IMR-90 (cell line): Measurements from ENCODE around the gene ZNF580. TPM values are rescaled to one million over a fixed set of nuclear protein-coding genes. Genes with fewer than 3 reads are reported as not detected.

Source experiments
- ATAC-seq: fragments of 200-7000 bp; cut with Tn5 transposase; 2 replicates; pipeline ENCODE4 v1.9.1; 2020; ENCODE audit warnings: low read depth, mild to moderate bottlenecking, moderate library complexity
- BruUV-seq: library from RNA; stranded (reverse); fragments of 400-500 nt; replicated peaks from 2 replicates; lab custom pipeline; 2021; lab: Mats Ljungman, UMichigan
- CTCF ChIA-PET: fragments of 300-600 bp; formaldehyde crosslinking; extraction: SDS; loops from one replicate; lab custom pipeline; 2021; ENCODE audit warnings: antibody characterized with exemption; lab: Yijun Ruan, JAX
- POLR2A ChIA-PET: fragments of 300-600 bp; sonication (Branson Sonifier 250); formaldehyde crosslinking; loops from one replicate; lab custom pipeline; 2022; ENCODE audit warnings: antibody characterized with exemption; ENCODE audit not compliant: unreplicated experiment; lab: Charles Lee
- DNase-seq: peaks from one replicate; pipeline ENCODE4 v3.0.0; 2013
- H2AFZ ChIP-seq: replicated peaks from 2 replicates; pipeline ENCODE3; 2013; ENCODE audit warnings: low read length, mild to moderate bottlenecking; ENCODE audit not compliant: poor library complexity
- H2AK5ac ChIP-seq: 2 replicates; pipeline ENCODE4 v1.6.1; 2013; ENCODE audit warnings: low read depth, low read length, inconsistent platforms
- H2AK9ac ChIP-seq: replicated peaks from 2 replicates; pipeline ENCODE3; 2013; ENCODE audit warnings: mild to moderate bottlenecking, low read depth, low read length, moderate library complexity; ENCODE audit not compliant: poor library complexity
- H2BK120ac ChIP-seq: 2 replicates; pipeline ENCODE4 v1.6.1; 2013; ENCODE audit warnings: low read depth, low read length, inconsistent platforms
- H2BK15ac ChIP-seq: 3 replicates; pipeline ENCODE4 v1.6.1; 2013; ENCODE audit warnings: low read depth, low read length, inconsistent platforms
- H2BK20ac ChIP-seq: 2 replicates; pipeline ENCODE4 v1.6.1; 2013; ENCODE audit warnings: low read depth, mild to moderate bottlenecking, inconsistent platforms, low read length, moderate library complexity
- H2BK5ac ChIP-seq: 2 replicates; pipeline ENCODE4 v1.6.1; 2013; ENCODE audit warnings: mild to moderate bottlenecking, low read depth, low read length, inconsistent platforms; ENCODE audit not compliant: poor library complexity, severe bottlenecking
- H3K14ac ChIP-seq: replicated peaks from 2 replicates; pipeline ENCODE4 v1.6.1; 2013; ENCODE audit warnings: low read depth, low read length, inconsistent platforms
- H3K18ac ChIP-seq: 2 replicates; pipeline ENCODE4 v1.6.1; 2013; ENCODE audit warnings: low read depth, low read length, control low read depth
- H3K23ac ChIP-seq: 2 replicates; pipeline ENCODE4 v1.6.1; 2013; ENCODE audit warnings: low read depth, low read length, inconsistent platforms
- H3K27ac ChIP-seq: 2 replicates; pipeline ENCODE4 v1.5.1; 2013; ENCODE audit warnings: mild to moderate bottlenecking, control low read depth, low read length; ENCODE audit not compliant: insufficient read depth
- H3K27me3 ChIP-seq: 2 replicates; pipeline ENCODE4 v1.6.1; 2013; ENCODE audit warnings: low read length; ENCODE audit not compliant: control insufficient read depth, insufficient read depth
- H3K36me3 ChIP-seq: 2 replicates; pipeline ENCODE4 v1.6.1; 2013; ENCODE audit warnings: low read length, mixed read lengths; ENCODE audit not compliant: control insufficient read depth, insufficient read depth
- H3K4ac ChIP-seq: 2 replicates; pipeline ENCODE4 v1.6.1; 2013; ENCODE audit warnings: low read depth, low read length, inconsistent platforms
- H3K4me1 ChIP-seq: 2 replicates; pipeline ENCODE4 v1.6.1; 2013; ENCODE audit warnings: low read length, mixed read lengths; ENCODE audit not compliant: control insufficient read depth, insufficient read depth
- H3K4me2 ChIP-seq: 2 replicates; pipeline ENCODE4 v1.6.1; 2013; ENCODE audit warnings: low read depth, mild to moderate bottlenecking, control low read depth, low read length, moderate library complexity
- H3K4me3 ChIP-seq: 2 replicates; pipeline ENCODE4 v1.5.1; 2013; ENCODE audit warnings: low read depth, mild to moderate bottlenecking, control low read depth, low read length, moderate library complexity; ENCODE audit not compliant: insufficient read depth
- H3K56ac ChIP-seq: 2 replicates; pipeline ENCODE4 v1.6.1; 2013; ENCODE audit warnings: low read length, inconsistent platforms; ENCODE audit not compliant: insufficient read depth; ENCODE audit errors: extremely low read depth
- H3K79me1 ChIP-seq, 2 experiments: 2 replicates each; pipeline ENCODE4 v1.6.1; 2013; ENCODE audit warnings: low read length in 2 of 2, inconsistent platforms in 1 of 2, low read depth in 1 of 2
- H3K9ac ChIP-seq: 2 replicates; pipeline ENCODE4 v1.6.1; 2013; ENCODE audit warnings: low read depth, low read length, control low read depth
- H3K9me1 ChIP-seq: 2 replicates; pipeline ENCODE4 v1.6.1; 2013; ENCODE audit warnings: low read length, inconsistent platforms; ENCODE audit not compliant: insufficient read depth
- H3K9me3 ChIP-seq: 2 replicates; pipeline ENCODE4 v1.6.1; 2013; ENCODE audit warnings: low read length; ENCODE audit not compliant: control insufficient read depth, insufficient read depth
- H4K20me1 ChIP-seq: 2 replicates; pipeline ENCODE4 v1.6.1; 2013; ENCODE audit warnings: low read length, inconsistent platforms; ENCODE audit not compliant: insufficient read depth
- H4K5ac ChIP-seq: 2 replicates; pipeline ENCODE4 v1.6.1; 2013; ENCODE audit warnings: mild to moderate bottlenecking, low read depth, low read length, control low read depth
- H4K8ac ChIP-seq, 2 experiments: 2 replicates each; pipeline ENCODE4 v1.6.1; 2013; ENCODE audit warnings: low read depth in 2 of 2, low read length in 2 of 2, control low read depth in 1 of 2, inconsistent platforms in 1 of 2
- H4K91ac ChIP-seq: 2 replicates; pipeline ENCODE4 v1.6.1; 2013; ENCODE audit warnings: low read depth, low read length, inconsistent platforms; ENCODE audit not compliant: insufficient read depth
- BHLHE40 ChIP-seq: fragments of 150-350 bp; IDR thresholded peaks from 2 replicates; pipeline ENCODE4 v1.6.1; 2016; ENCODE audit warnings: mild to moderate bottlenecking, low read depth, low read length
- RAD21 ChIP-seq: IDR thresholded peaks from 2 replicates; pipeline ENCODE4 v1.6.1; 2012; ENCODE audit warnings: low read length, improper control_type of control experiment
- WGBS, 2 experiments: methylation state at CpG; one replicate each; pipeline versions ENCODE4 v1.1.5 to v1.1.7; 2013; ENCODE audit warnings: missing lambda C conversion rate in 2 of 2; ENCODE audit not compliant: insufficient read length in 1 of 2; ENCODE audit errors: extremely low coverage in 2 of 2; 5-methylcytosine and 5-hydroxymethylcytosine counted together
- dilution Hi-C: fragments of 300-500 bp; cut with HindIII; formaldehyde crosslinking; loops from one replicate; pipeline ENCODE4 v1.14.3; 2018; ENCODE audit warnings: low sequenced_read_pairs; ENCODE audit not compliant: unreplicated experiment
- in situ Hi-C: fragments of 300-500 bp; cut with MboI; formaldehyde crosslinking; loops from 3 replicates; pipeline ENCODE4 v1.14.3; 2019; ENCODE audit warnings: low sequenced_read_pairs, inconsistent platforms, mixed read lengths
- intact Hi-C: fragments of 100-400 bp; cut with micrococcal nuclease; formaldehyde crosslinking; loops from 2 replicates; pipeline ENCODE4 v1.10.0; 2022
- polyA plus RNA-seq, 3 experiments: library from polyadenylated mRNA; depleted of rRNA; stranded (reverse); fragments of >200 nt; gene quantifications; 2 replicates each; pipeline ENCODE4 v1.2.3, GENCODE V29; 2012; ENCODE audit warnings: low replicate concordance in 1 of 3
- total RNA-seq: library from RNA; depleted of rRNA; stranded (reverse); fragments of >200 nt; gene quantifications from 2 replicates; pipeline ENCODE4 v1.2.3, GENCODE V29; 2012
- TF ChIP-seq, protein P1 (sequence below): fragments of 150-350 bp; IDR thresholded peaks from 2 replicates; pipeline ENCODE4 v1.6.1; 2016; ENCODE audit warnings: low read depth, mild to moderate bottlenecking, low read length, moderate library complexity, borderline replicate concordance
- TF ChIP-seq, protein P2 (sequence below): conservative IDR thresholded peaks from 2 replicates; pipeline ENCODE4 v1.5.1; 2012; ENCODE audit warnings: mild to moderate bottlenecking, low read depth, low read length, improper control_type of control experiment

The ZNF580 gene
- total and polyA plus RNA-seq, 2 of the 4 experiments (the other 2 are of a cell fraction): 1.4 to 36.9 TPM

DNA sequence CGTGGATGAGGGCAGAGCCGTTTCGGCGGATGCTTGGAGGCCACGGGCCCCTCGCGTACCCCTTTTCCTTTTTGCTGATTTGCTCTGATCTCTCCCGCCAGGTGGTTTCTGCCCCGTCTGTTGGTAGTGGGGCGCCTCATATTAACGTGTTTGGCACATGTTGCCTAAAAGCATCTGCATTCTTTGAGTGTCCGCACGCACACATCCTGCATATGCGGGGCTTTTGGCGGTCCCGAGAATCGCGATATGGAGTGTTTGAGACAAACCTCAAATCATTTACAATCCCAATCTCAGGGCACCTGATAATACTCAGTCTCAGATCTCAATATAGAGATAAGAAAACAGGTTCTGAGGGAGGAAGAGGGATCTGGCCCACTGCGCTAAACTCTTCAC, 14.8 kb downstream of the ZNF580 start:
- peak overlapping the region; percentile 94 for H3K27ac ChIP-seq
- H2BK20ac ChIP-seq: no peak overlapping the region
- H2AFZ ChIP-seq: peak overlapping the region; percentile 93
- H2BK120ac ChIP-seq: no peak overlapping the region
- H3K36me3 ChIP-seq: peaks cover 19% of the 10 kb centered on the region
- peak overlapping the region; percentile 2 for H2BK5ac ChIP-seq
- BruUV-seq: TSS peak; percentile 34
- peak overlapping the region; percentile 58 for H3K56ac ChIP-seq
- H3K9ac ChIP-seq: peak overlapping the region; percentile 81
- peak overlapping the region; percentile 99 for H2AK9ac ChIP-seq
- peaks cover 10% of the 10 kb centered on the region for H3K4me1 ChIP-seq
- no peak overlapping the region for H2BK15ac ChIP-seq
- no peaks in the 10 kb centered on the region for H3K9me3 ChIP-seq
- H3K23ac ChIP-seq: peak overlapping the region; percentile 42; the same call in 1 of the 2 replicates
- H4K5ac ChIP-seq: 0 out of 2 replicates have a peak overlapping the region, but pooled peaks have one; percentile 1
- H3K4me3 ChIP-seq: peak overlapping the region; percentile 79
- H3K4ac ChIP-seq: peak overlapping the region; percentile 57
- ChIA-PET POLR2A (no interaction called here), CTCF (no interaction called here)
- no peak overlapping the region for H3K18ac ChIP-seq
- peak overlapping the region; percentile 57 for H4K91ac ChIP-seq
- H4K20me1 ChIP-seq: peaks cover 61% of the 10 kb centered on the region
- H3K79me1 ChIP-seq: peaks cover 0 to 18% of the 10 kb centered on the region in 2 experiments; a peak in 1 of 4 replicates
- H3K9me1 ChIP-seq: peaks cover 13% of the 10 kb centered on the region
- peak overlapping the region; percentile 92 for H3K4me2 ChIP-seq
- no peaks in the 10 kb centered on the region for H3K27me3 ChIP-seq
- WGBS, 2 experiments: no CpG with 5 or more reads among the region's 19 CpGs
- peak overlapping the region; percentile 76 for H2AK5ac ChIP-seq
- H4K8ac ChIP-seq: peak overlapping the region; percentile 53 to 98; a peak in 3 of 4 replicates
- in situ Hi-C loops: loop anchor here (25.0 kb wide), 2 partner anchors 1193 to 1518 kb away; partner anchors contain the start of genes CDC42EP5, CNOT3 and LENG9
- H3K14ac ChIP-seq: peak overlapping the region; percentile 73
- DNase-seq (no peak), ATAC-seq (no peak)
- TF ChIP-seq BHLHE40 (no peak), RAD21 (no peak)
- TF ChIP-seq, protein P1, sequence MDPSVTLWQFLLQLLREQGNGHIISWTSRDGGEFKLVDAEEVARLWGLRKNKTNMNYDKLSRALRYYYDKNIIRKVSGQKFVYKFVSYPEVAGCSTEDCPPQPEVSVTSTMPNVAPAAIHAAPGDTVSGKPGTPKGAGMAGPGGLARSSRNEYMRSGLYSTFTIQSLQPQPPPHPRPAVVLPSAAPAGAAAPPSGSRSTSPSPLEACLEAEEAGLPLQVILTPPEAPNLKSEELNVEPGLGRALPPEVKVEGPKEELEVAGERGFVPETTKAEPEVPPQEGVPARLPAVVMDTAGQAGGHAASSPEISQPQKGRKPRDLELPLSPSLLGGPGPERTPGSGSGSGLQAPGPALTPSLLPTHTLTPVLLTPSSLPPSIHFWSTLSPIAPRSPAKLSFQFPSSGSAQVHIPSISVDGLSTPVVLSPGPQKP: no peak
- TF ChIP-seq, protein P2, sequence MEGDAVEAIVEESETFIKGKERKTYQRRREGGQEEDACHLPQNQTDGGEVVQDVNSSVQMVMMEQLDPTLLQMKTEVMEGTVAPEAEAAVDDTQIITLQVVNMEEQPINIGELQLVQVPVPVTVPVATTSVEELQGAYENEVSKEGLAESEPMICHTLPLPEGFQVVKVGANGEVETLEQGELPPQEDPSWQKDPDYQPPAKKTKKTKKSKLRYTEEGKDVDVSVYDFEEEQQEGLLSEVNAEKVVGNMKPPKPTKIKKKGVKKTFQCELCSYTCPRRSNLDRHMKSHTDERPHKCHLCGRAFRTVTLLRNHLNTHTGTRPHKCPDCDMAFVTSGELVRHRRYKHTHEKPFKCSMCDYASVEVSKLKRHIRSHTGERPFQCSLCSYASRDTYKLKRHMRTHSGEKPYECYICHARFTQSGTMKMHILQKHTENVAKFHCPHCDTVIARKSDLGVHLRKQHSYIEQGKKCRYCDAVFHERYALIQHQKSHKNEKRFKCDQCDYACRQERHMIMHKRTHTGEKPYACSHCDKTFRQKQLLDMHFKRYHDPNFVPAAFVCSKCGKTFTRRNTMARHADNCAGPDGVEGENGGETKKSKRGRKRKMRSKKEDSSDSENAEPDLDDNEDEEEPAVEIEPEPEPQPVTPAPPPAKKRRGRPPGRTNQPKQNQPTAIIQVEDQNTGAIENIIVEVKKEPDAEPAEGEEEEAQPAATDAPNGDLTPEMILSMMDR: no peak
- intact Hi-C loops: loop anchor here (2.0 kb wide), 1 partner anchor 19 kb away; the partner anchor contains the start of gene EPN1
- dilution Hi-C loops: no loop called here
